Heart left ventricle (tissue), 16 donors: ENCODE results near the gene NTPCR. TPM values are rescaled to one million over a fixed set of nuclear protein-coding genes. Genes with fewer than 3 reads are reported as not detected.

Experiments used
- ATAC-seq, 4 donors: fragments of 200-7000 bp; cut with Tn5 transposase; one replicate each; pipeline ENCODE4 v1.9.1; 2020 to 2022; ENCODE audit warnings: moderate library complexity in 4 of 4, mild to moderate bottlenecking in 3 of 4, moderate number of reproducible peaks in 1 of 4
- DNase-seq, 5 donors: peaks; one replicate each; pipeline ENCODE4 v3.0.0-alpha.2; 2020
- H3K27ac ChIP-seq, 12 donors: fragments of 200-600 bp; sonication (generic) in 4 of 12; one replicate each; pipeline versions ENCODE4 v1.5.0 to v1.8.0; 2016 to 2022; ENCODE audit warnings: mild to moderate bottlenecking in 2 of 12
- H3K27me3 ChIP-seq, 9 donors: fragments of 200-600 bp; sonication (generic) in 2 of 9; one replicate each; pipeline versions ENCODE4 v1.5.1 to v1.8.0; 2016 to 2022; ENCODE audit warnings: mild to moderate bottlenecking in 3 of 9
- H3K36me3 ChIP-seq, 9 donors: fragments of 200-600 bp; sonication (generic) in 2 of 9; one replicate each; pipeline versions ENCODE4 v1.5.0 to v1.8.0; 2018 to 2022; ENCODE audit warnings: mild to moderate bottlenecking in 2 of 9
- H3K4me1 ChIP-seq, 12 donors: fragments of 200-600 bp; sonication (generic) in 4 of 12; one replicate each; pipeline versions ENCODE4 v1.5.0 to v1.8.0; 2016 to 2022; ENCODE audit warnings: mild to moderate bottlenecking in 3 of 12
- H3K4me3 ChIP-seq, 12 donors: fragments of 200-600 bp; sonication (generic) in 4 of 12; one replicate each; pipeline versions ENCODE4 v1.5.0 to v1.8.0; 2017 to 2022; ENCODE audit warnings: mild to moderate bottlenecking in 9 of 12, moderate library complexity in 4 of 12
- H3K9me3 ChIP-seq, 12 donors: fragments of 200-600 bp; sonication (generic) in 4 of 12; one replicate each; pipeline versions ENCODE4 v1.5.0 to v1.8.0; 2016 to 2022; ENCODE audit warnings: mild to moderate bottlenecking in 1 of 12
- CTCF ChIP-seq, 12 donors: fragments of 200-600 bp; sonication (generic) in 4 of 12; IDR thresholded peaks; one replicate each; pipeline versions ENCODE4 v1.5.0 to v1.8.0; 2018 to 2022; ENCODE audit warnings: antibody characterized with exemption in 12 of 12, mild to moderate bottlenecking in 5 of 12
- POLR2A ChIP-seq, 2 donors: fragments of 450-650 bp; IDR thresholded peaks; one replicate each; pipeline ENCODE4 v1.6.1; 2017; ENCODE audit warnings: antibody characterized with exemption in 2 of 2, mild to moderate bottlenecking in 2 of 2, moderate library complexity in 2 of 2
- WGBS, 4 donors: extraction: QIAGEN DNeasy Blood & Tissue Kit in 2 of 4; methylation state at CpG; one replicate each; pipeline versions ENCODE4 v1.1.5 to v1.1.7; 2013 to 2018; 5-methylcytosine and 5-hydroxymethylcytosine counted together
- intact Hi-C, 10 donors: fragments of 100-400 bp; cut with DNase I; formaldehyde crosslinking; loops; one replicate each; pipeline versions ENCODE4 v1.11.1 to v1.14.2; 2022
- polyA plus RNA-seq, 2 donors: library from polyadenylated mRNA; stranded (reverse); fragments of 200-250 nt; gene quantifications; one replicate each; pipeline ENCODE4 v1.2.3, GENCODE V29; 2013
- total RNA-seq, 9 donors: library from RNA; depleted of rRNA in 2 of 9; stranded (reverse); fragments of >200 nt in 2 of 9; fragmentation: NEBNext Ultra II Directional in 3 of 9; extraction: Animal tissue kit (Norgen Biotek cat#: 25700) in 3 of 9; gene quantifications; one replicate each; pipeline versions ENCODE4 v1.1.0 to v1.2.4, GENCODE V29; 2016 to 2023
- donor health status: ischemic (EF 13 %, LVEDD 7.1; RV severe dilation, severe dysfunction).
- donor health status: healthy with polysubstance abuse.
- donor health status: DM: no; HTN: yes; CAD: no.
- donor health status: DM: no; HTN: no; CAD: no.
- donor health status: ischemic (EF 25% LVEDD 6.9; RV normal size, moderate dysfunction).
- donor health status: ischemic (EF 25% LVEDD 5.7; RV mildly dilated, moderate dysfunction).
- donor health status: healthy.
- donor health status: DM: yes; HTN: yes; CAD: no.
- donor health status: ischemic (EF 35%, LVEDD 5.7; RV mildly dilated, moderate dysfunction).
- donor health status: nonischemic (EF 11% LVEDD 7.7; RV severe dilation, severe dysfunction).
- donor health status: DM: yes; HTN: yes; CAD: no.
- donor health status: PGD.
- donor health status: ischemic (EF 29% LVEDD 5.4; RV normal size, mild dysfunction).
- donor health status: nonischemic (EF 23%, LVEDD 6.1; RV moderate dilation, normal function).

The NTPCR gene
- total and polyA plus RNA-seq, 11 donors = 29.6 to 81.8 (median 57.8) TPM

- Histone ChIP-seq H3K9me3 (peaks cover 0 to 16% (median 0%) of the 10 kb centered on the region in 12 donors), H3K4me3 (no peak overlapping the region), H3K4me1 (peaks cover 0 to 10% (median 0%) of the 10 kb centered on the region in 12 donors), H3K27me3 (peaks cover 0 to 5% (median 0%) of the 10 kb centered on the region in 9 donors), H3K36me3 (no peaks in the 10 kb centered on the region), H3K27ac (no peak overlapping the region)
- DNase-seq = no peak
- ATAC-seq = peak in 1 of 4 donors; percentile 30
- WGBS, 4 donors = 44 to 55% (median 48%) methylated on average over 9 of the region's 9 CpGs
- TF ChIP-seq POLR2A (IDR thresholded peaks at IDR 0.05) (no peak), CTCF (IDR thresholded peaks at IDR 0.05) (no peak)
- intact Hi-C loops = loop anchor here in 3 of 10 donors (2.0 to 10.0 kb wide), 2 partner anchors 139 to 305 kb away; partner anchors contain the start of gene MAP10 (in 2 of the 3)
These were observed 6.6 kb upstream of the NTPCR start for GRCh38 chr1:232943679-232944252.

GRCh38 chr1:232944347-232944746 lies 6.1 kb upstream of the NTPCR start:
- H3K27me3 ChIP-seq = peaks cover 0 to 5% (median 0%) of the 10 kb centered on the region in 9 donors
- DNase-seq = no peak
- WGBS, 4 donors = 75 to 88% (median 80%) methylated on average over 5 of the region's 5 CpGs
- H3K4me1 ChIP-seq = peaks cover 0 to 10% (median 0%) of the 10 kb centered on the region in 12 donors
- no peak overlapping the region for H3K4me3 ChIP-seq
- peaks cover 0 to 16% (median 0%) of the 10 kb centered on the region in 12 donors for H3K9me3 ChIP-seq
- H3K36me3 ChIP-seq = no peaks in the 10 kb centered on the region
- no peak overlapping the region for H3K27ac ChIP-seq
- no peak for ATAC-seq
- TF ChIP-seq POLR2A (IDR thresholded peaks at IDR 0.05) (no peak), CTCF (IDR thresholded peaks at IDR 0.05) (no peak)
- intact Hi-C loops = loop anchor here in 2 of 10 donors (10.0 kb wide), 1 partner anchor 140 kb away; the partner anchor contains the start of gene MAP10 (in 2 of the 2)

GRCh38 chr1:232949636-232950196 lies 695 bp upstream of the NTPCR start:
- Histone ChIP-seq H3K4me1 (peaks cover 0 to 32% (median 21%) of the 10 kb centered on the region in 12 donors), H3K9me3 (peaks cover 0 to 1% (median 0%) of the 10 kb centered on the region in 12 donors), H3K27me3 (peaks cover 0 to 5% (median 0%) of the 10 kb centered on the region in 9 donors), H3K4me3 (peak overlapping the region; percentile 40 to 100 (median 88)), H3K36me3 (no peaks in the 10 kb centered on the region), H3K27ac (peak overlapping the region; percentile 70 to 95 (median 88))
- ATAC-seq (no peak), DNase-seq (no peak)
- TF ChIP-seq POLR2A (IDR thresholded peaks at IDR 0.05) = no peak
- TF ChIP-seq CTCF (IDR thresholded peaks at IDR 0.05) = no peak
- WGBS, 4 donors = 92 to 97% (median 95%) methylated on average over 5 of the region's 5 CpGs
- intact Hi-C loops = loop anchor here in 8 of 10 donors (2.0 to 10.0 kb wide), 8 partner anchors 142 to 317 kb away; partner anchors contain the start of genes MAP10 (in 6 of the 8) and SIPA1L2 (in 2 of the 8)

GRCh38 chr1:232951180-232951579 lies 769 bp downstream of the NTPCR start:
- Histone ChIP-seq H3K4me1 (peaks cover 0 to 32% (median 21%) of the 10 kb centered on the region in 12 donors), H3K36me3 (peaks cover 0 to 7% (median 2%) of the 10 kb centered on the region in 9 donors), H3K27me3 (peaks cover 0 to 5% (median 0%) of the 10 kb centered on the region in 9 donors), H3K4me3 (peak overlapping the region in 11 of 12 donors; percentile 40 to 100 (median 90)), H3K9me3 (no peaks in the 10 kb centered on the region), H3K27ac (peak overlapping the region in 8 of 12 donors; percentile 74 to 95 (median 88))
- ATAC-seq (peak; percentile 11 to 43 (median 34)), DNase-seq (no peak)
- 21 to 27% (median 25%) methylated on average over 5 of the region's 5 CpGs for WGBS, 4 donors
- intact Hi-C loops = loop anchor here in 6 of 10 donors (5.0 to 10.0 kb wide), 6 partner anchors 144 to 319 kb away; partner anchors contain the start of genes MAP10 (in 4 of the 6) and SIPA1L2 (in 2 of the 6)
- TF ChIP-seq POLR2A (IDR thresholded peaks at IDR 0.05) (no peak), CTCF (IDR thresholded peaks at IDR 0.05) (no peak)
